Measurements from ENCODE around the gene CROCC2. TPM values are rescaled to one million over a fixed set of nuclear protein-coding genes. Genes with fewer than 3 reads are reported as not detected.

Gene CROCC2
- total and polyA plus RNA-seq, 7 donors: 0.01 TPM; not detected in 6

DNA sequence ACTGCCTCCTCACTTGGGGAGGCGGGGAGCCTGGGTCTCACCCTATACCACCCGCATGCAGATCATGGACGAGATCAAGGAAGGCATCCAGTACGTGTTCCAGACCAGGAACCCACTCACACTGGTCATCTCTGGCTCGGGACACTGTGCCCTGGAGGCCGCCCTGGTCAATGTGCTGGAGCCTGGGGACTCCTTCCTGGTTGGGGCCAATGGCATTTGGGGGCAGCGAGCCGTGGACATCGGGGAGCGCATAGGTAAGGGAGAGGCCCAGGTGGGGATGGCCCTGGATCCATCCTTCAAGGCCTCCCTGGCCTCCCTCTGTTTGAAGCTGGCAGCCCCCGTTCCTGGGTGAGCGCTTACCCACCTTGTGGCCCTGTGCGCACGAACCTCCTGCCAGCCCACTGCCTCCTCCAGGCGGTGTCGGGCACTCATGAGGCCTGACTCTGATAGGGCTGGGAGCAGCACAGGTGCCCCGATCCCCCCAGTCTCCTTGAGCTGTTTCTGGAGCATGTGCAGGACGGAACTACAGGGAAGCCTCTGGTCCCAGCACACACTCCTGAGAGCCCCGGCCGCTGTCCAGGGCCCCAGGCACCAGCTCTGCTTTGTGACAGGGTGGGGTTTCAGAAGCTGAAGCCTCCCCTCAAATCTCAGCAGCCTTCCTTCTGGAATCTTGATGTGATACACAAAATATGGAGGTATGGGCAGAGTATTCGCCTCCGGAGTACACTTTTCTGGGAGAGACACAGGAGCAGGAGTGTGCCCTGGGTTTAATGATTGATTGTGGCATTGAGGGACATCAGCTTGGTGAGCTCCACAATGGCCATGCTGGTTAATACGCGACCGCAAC lies 36.8 kb upstream of the CROCC2 start:
- no peaks in the 10 kb centered on the region for H3K9me3 ChIP-seq
- no peaks in the 10 kb centered on the region for H3K27me3 ChIP-seq (ENCODE audit: insufficient read depth in 3 of 3, low read length in 2 of 3)
- DNase-seq (no peak), ATAC-seq (no peak)
- intact Hi-C loops (cut with DNase I): no loop called here
- no peaks in the 10 kb centered on the region for H3K4me1 ChIP-seq
- H3K36me3 ChIP-seq (ENCODE audit: insufficient read depth in 1 of 2, low read depth in 1 of 2): no peaks in the 10 kb centered on the region
- TF ChIP-seq, protein P1, sequence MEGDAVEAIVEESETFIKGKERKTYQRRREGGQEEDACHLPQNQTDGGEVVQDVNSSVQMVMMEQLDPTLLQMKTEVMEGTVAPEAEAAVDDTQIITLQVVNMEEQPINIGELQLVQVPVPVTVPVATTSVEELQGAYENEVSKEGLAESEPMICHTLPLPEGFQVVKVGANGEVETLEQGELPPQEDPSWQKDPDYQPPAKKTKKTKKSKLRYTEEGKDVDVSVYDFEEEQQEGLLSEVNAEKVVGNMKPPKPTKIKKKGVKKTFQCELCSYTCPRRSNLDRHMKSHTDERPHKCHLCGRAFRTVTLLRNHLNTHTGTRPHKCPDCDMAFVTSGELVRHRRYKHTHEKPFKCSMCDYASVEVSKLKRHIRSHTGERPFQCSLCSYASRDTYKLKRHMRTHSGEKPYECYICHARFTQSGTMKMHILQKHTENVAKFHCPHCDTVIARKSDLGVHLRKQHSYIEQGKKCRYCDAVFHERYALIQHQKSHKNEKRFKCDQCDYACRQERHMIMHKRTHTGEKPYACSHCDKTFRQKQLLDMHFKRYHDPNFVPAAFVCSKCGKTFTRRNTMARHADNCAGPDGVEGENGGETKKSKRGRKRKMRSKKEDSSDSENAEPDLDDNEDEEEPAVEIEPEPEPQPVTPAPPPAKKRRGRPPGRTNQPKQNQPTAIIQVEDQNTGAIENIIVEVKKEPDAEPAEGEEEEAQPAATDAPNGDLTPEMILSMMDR (IDR thresholded peaks at IDR 0.05): no peak
- no peak overlapping the region for H3K4me3 ChIP-seq
- 89 to 95% (median 94%) methylated on average over 24 to 25 of the region's 25 CpGs for WGBS, 3 donors
- H3K27ac ChIP-seq: no peak overlapping the region

DNA sequence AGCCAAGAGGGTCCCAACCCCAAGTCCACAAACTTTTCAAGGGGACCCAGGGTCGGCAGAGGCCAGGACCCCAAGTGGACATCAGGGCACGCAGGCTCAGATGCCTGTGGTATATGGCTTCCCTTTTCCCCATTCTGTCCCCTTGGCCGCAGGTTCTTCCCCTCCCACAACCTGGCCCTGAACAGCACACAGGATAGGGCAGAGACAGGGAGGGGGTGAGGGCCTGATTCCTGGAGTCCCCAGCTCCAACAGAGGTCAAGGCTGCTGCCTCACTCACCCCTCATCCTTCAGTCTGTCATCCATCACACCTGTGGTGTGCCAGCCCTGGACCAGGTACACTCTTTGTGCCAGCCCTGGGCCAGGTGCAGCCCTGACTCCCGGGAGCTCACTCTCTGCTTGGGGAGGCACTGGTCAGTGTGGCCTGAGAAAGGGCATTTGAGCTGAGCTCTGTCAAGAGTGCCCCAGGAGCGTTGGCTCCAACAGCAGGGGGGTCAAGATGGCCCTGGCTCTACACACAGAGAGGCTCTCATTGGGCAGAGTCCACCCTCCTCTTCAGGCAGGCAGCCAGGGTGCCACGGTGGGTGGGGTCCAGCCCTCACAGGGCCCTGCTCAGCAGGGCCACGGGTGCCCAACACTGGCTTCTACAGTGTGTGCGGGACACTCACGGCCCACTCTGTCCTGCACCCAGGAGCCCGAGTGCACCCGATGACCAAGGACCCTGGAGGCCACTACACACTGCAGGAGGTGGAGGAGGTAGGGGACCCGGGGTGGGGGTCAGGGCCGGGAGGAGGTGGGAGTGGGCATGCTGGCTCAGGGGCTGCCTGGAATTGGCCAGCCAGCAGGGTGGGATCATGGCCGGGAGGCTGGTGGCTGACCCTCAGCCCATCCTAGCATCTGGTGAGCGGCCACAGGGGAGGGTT lies 35.9 kb upstream of the CROCC2 start:
- no peak overlapping the region for H3K4me3 ChIP-seq
- ATAC-seq (no peak), DNase-seq (no peak)
- intact Hi-C loops (cut with DNase I): no loop called here
- H3K27ac ChIP-seq: no peak overlapping the region
- no peaks in the 10 kb centered on the region for H3K4me1 ChIP-seq
- no peaks in the 10 kb centered on the region for H3K9me3 ChIP-seq
- H3K27me3 ChIP-seq (ENCODE audit: insufficient read depth in 3 of 3, low read length in 2 of 3): no peaks in the 10 kb centered on the region
- H3K36me3 ChIP-seq (ENCODE audit: insufficient read depth in 1 of 2, low read depth in 1 of 2): no peaks in the 10 kb centered on the region
- TF ChIP-seq, protein P1 (IDR thresholded peaks at IDR 0.05): no peak
- 84 to 88% (median 85%) methylated on average over 15 of the region's 15 CpGs for WGBS, 3 donors

DNA sequence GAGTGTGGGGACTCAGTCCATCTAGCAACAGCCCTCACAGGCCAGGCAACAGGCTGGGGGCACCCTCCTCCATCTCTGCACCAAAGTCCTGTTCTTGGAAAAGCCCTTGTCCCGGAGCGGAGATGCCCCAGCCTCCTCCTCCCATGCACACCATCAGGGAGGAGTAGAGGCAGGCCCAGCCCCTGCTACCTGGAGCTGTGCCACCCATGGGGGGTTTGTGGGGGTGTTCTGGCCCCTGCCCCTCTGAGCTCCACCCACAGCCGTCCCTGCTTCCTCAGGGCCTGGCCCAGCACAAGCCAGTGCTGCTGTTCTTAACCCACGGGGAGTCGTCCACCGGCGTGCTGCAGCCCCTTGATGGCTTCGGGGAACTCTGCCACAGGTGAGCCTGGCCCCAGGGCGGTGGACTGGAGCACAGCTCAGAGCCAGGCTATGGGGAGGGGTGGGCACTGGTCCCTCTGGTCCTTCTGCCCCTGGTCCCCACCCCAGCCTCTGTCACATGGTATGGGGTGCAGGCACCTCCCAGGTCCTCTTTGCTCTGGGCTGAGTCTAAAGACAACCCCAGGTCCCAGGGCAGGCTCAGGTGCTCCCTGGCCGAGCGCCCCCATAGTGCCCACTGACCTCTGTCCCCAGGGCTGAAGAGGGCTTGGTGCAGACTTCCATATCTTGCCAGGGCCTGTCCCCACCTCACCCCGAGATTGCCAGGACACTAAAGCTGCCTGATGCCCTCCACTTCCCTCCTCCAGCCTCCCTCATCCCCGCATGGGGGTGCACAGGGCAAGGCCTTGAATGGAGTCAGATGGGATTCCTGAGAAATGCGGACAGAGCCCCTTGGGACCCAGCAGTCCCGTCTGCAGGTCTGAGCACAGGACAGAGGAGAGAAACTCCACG lies 34.8 kb upstream of the CROCC2 start:
- Histone ChIP-seq H3K4me3 (no peak overlapping the region), H3K27me3 (ENCODE audit: insufficient read depth in 3 of 3, low read length in 2 of 3) (no peaks in the 10 kb centered on the region), H3K36me3 (ENCODE audit: insufficient read depth in 1 of 2, low read depth in 1 of 2) (no peaks in the 10 kb centered on the region), H3K4me1 (no peaks in the 10 kb centered on the region), H3K27ac (no peak overlapping the region), H3K9me3 (no peaks in the 10 kb centered on the region)
- ATAC-seq (no peak), DNase-seq (no peak)
- TF ChIP-seq, protein P1 (IDR thresholded peaks at IDR 0.05): no peak
- 85 to 89% (median 85%) methylated on average over 16 of the region's 16 CpGs for WGBS, 3 donors
- intact Hi-C loops (cut with DNase I): no loop called here

GRCh38 chr2:240872317-240873097 lies 33.6 kb upstream of the CROCC2 start:
- TF ChIP-seq, protein P1 (IDR thresholded peaks at IDR 0.05): no peak
- Histone ChIP-seq H3K27ac (no peak overlapping the region), H3K4me1 (no peaks in the 10 kb centered on the region), H3K27me3 (ENCODE audit: insufficient read depth in 3 of 3, low read length in 2 of 3) (no peaks in the 10 kb centered on the region), H3K36me3 (ENCODE audit: insufficient read depth in 1 of 2, low read depth in 1 of 2) (no peaks in the 10 kb centered on the region), H3K9me3 (no peaks in the 10 kb centered on the region), H3K4me3 (no peak overlapping the region)
- DNase-seq (no peak), ATAC-seq (no peak)
- WGBS, 3 donors: 70 to 87% (median 76%) methylated on average over 17 of the region's 17 CpGs
- intact Hi-C loops (cut with DNase I): no loop called here

Data from psoas muscle (tissue), 8 donors.